ENCODE results near the gene HAGHL. TPM values are rescaled to one million over a fixed set of nuclear protein-coding genes. Genes with fewer than 3 reads are reported as not detected.

Gene HAGHL
- total RNA-seq, 4 donors from 2014 or later: 1.1 to 5.6 (median 2.6) TPM

- TF ChIP-seq, protein P1, sequence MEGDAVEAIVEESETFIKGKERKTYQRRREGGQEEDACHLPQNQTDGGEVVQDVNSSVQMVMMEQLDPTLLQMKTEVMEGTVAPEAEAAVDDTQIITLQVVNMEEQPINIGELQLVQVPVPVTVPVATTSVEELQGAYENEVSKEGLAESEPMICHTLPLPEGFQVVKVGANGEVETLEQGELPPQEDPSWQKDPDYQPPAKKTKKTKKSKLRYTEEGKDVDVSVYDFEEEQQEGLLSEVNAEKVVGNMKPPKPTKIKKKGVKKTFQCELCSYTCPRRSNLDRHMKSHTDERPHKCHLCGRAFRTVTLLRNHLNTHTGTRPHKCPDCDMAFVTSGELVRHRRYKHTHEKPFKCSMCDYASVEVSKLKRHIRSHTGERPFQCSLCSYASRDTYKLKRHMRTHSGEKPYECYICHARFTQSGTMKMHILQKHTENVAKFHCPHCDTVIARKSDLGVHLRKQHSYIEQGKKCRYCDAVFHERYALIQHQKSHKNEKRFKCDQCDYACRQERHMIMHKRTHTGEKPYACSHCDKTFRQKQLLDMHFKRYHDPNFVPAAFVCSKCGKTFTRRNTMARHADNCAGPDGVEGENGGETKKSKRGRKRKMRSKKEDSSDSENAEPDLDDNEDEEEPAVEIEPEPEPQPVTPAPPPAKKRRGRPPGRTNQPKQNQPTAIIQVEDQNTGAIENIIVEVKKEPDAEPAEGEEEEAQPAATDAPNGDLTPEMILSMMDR (IDR thresholded peaks at IDR 0.05; ENCODE audit: low read depth): no peak
Measured at GRCh38 chr16:768428-768827, 41.5 kb downstream of the HAGHL start.

DNA sequence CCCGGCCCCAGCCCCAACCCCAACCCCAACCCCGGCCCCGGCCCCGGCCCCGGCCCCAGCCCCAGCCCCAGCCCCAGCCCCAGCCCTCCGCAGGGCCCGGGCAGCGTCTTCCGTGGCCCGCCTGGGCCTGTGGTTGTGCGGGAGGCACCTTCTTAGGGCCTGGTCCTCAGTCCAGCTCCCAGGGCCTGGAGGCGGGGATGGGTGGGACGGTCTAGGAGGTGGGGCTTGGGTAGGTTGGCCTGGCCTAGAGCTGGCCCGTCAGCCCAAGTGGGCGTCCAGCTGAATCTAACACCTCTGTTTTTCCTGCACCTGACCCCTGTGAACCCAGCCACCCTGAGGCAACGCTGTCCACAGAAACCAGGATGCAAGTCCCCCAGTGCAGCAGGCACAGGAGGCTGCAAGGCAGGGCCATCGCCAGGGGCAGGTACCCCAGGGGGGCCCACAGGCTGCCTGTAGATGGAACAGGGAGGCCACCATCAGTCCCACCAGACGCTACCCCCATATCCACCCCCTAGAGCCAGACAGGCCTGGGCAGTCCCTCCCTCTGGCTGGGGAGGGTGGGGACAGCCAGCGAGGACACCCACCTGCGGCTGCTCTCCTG, 42.4 kb downstream of the HAGHL start:
- TF ChIP-seq, protein P1 (IDR thresholded peaks at IDR 0.05; ENCODE audit: low read depth): no peak

DNA sequence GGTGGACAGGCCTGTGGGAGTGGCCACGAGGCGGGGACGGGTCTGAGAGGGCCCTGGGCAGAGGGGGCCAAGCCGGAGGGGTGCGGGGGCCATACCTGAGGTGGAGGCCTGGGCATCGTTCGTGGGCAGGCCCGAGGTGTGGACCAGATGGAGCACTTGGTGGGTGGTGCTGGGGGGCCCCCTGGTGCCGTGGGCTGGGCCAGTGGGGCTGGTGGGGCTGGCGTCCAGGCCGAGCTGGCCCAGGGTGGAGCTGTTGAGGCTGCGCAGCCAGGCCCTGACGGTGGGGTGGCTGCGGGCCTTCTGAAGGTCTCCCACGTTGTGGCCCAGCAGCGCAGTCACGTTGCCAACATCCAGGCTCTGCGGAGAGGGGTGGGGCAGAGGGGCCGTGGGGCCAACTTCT, 43.0 kb downstream of the HAGHL start:
- TF ChIP-seq, protein P1 (IDR thresholded peaks at IDR 0.05; ENCODE audit: low read depth): no peak

- TF ChIP-seq, protein P1 (IDR thresholded peaks at IDR 0.05; ENCODE audit: low read depth): no peak
Measured at GRCh38 chr16:770411-770810, 43.5 kb downstream of the HAGHL start.

- TF ChIP-seq, protein P1 (IDR thresholded peaks at IDR 0.05; ENCODE audit: low read depth): no peak
Measured at GRCh38 chr16:772959-773358, 46.1 kb downstream of the HAGHL start.

DNA sequence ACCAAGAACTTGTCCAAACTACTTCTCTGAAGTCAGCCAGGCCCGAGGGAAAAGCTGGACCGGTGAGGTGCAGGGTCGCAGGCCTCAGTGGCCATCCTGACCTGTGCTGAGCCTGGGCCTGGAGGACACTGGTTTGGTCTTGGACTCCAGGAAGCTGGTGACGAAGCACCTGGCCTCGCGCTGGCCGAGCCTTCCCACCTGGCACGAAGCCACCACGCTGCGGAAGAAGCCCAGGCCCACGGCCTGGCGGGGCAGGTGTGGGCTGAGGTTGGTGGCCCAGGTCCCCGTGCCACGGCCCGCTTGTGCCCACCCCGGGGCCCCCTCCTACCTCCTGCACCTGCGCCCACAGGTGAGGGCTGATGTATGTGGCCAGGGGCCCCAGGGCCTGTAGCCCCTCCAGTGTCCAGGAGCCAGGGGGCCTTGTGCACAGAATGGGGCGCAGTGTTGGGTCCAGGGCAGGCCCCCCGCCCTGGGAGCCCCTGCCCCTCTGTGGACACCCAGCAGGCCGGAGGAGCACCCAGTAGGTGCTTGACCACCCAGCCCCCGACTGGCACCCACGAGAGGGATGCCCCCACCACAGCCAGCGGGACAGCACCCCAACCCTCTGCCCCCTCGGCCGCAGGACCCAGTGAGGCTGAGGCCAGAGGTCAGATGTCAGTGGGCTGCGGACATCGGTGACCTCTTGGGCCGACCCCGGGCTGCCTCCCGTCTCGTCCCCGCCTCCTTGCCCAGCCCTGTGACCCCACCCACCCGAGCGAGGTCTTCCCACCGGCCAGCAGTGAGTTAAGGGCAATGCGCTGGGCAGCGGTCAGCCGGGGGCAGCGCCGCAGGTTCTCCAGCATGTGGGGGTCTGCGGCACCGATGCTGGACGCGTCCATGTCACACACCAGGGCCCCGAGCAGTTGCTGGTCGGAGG, 47.4 kb downstream of the HAGHL start:
- TF ChIP-seq, protein P1 (IDR thresholded peaks at IDR 0.05; ENCODE audit: low read depth): no peak

DNA sequence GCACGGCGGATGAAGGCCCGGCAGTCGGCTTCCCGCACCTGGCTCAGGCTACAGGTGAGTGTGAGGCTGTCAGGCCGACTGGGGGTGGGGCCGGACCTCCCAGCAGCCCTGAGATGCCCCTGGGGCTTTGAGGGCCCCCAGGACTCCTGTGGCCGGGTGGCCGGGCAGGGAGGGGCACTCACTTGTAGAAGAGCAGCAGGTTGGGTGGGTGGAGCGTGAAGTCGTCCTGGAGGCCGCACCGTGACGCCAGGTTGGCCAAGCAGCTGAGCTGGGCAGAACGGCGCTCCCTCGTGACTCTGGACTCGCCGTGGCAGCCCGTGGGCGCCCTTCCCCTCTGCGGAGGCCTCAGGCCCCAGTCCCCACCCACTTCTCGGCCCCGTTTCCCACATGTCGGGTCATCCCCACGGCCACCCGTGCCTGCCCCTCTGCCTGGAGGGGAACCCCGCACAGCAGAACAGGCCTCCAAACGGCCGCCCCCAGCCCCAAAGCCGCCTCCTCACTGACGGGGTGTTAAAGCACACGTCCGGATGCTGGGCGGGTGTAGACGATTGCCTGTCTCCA, 48.4 kb downstream of the HAGHL start:
- TF ChIP-seq, protein P1 (IDR thresholded peaks at IDR 0.05; ENCODE audit: low read depth): no peak
